Central memory CD4-positive, alpha-beta T cell (primary cell): ENCODE data around the gene CLEC12A.
A peak's percentile ranks its signal among the peaks of the same experiment; 100 is the strongest.
"Not testable (repeated sequence)": the region's sequence is repeated elsewhere in the genome, so short reads cannot be mapped to it uniquely, and the experiment has no call there.

Experiments used
- DNase-seq: peaks from one replicate; pipeline ENCODE4 v3.0.0; 2022
- total RNA-seq, 3 experiments: gene quantifications; one replicate each; lab custom pipeline; 2026; lab: John Stamatoyannopoulos, UW

The CLEC12A gene
- total RNA-seq = 0 to 0.19 (median 0) reads per million in 3 experiments

GRCh38 chr12:9971181-9971580 lies at the start of gene CLEC12A:
CLEC12A (plus strand) TSS chr12:9971409; CDS start chr12:9971597, 188 bp downstream.
- DNase-seq = no peak

GRCh38 chr12:9922429-9922828 lies 48.8 kb upstream of the CLEC12A start:
- no peak for DNase-seq

- peak; percentile 36 for DNase-seq
These were observed 45.4 kb upstream of the CLEC12A start for GRCh38 chr12:9925705-9926393.

- no peak for DNase-seq
These were observed 44.3 kb upstream of the CLEC12A start for GRCh38 chr12:9926876-9927275.

GRCh38 chr12:9928607-9929006 lies 42.6 kb upstream of the CLEC12A start:
- DNase-seq = no peak

GRCh38 chr12:9931245-9931644 lies 40.0 kb upstream of the CLEC12A start:
- no peak for DNase-seq

GRCh38 chr12:9932270-9932669 lies 38.9 kb upstream of the CLEC12A start, which contains the start of gene CLEC2A:
CLEC2A (minus strand) TSS chr12:9932370; CDS start chr12:9932329, 41 bp downstream.
- DNase-seq = no peak

GRCh38 chr12:9933958-9934357 lies 37.3 kb upstream of the CLEC12A start:
- no peak for DNase-seq

GRCh38 chr12:9935026-9935425 lies 36.2 kb upstream of the CLEC12A start:
- no peak for DNase-seq

GRCh38 chr12:9936591-9936990 lies 34.6 kb upstream of the CLEC12A start:
- no peak for DNase-seq

- DNase-seq = no peak
These were observed 30.8 kb upstream of the CLEC12A start for GRCh38 chr12:9940375-9940774.

- DNase-seq = no peak
These were observed 29.4 kb upstream of the CLEC12A start for GRCh38 chr12:9941838-9942237.

GRCh38 chr12:9943240-9943639 lies 28.0 kb upstream of the CLEC12A start:
- no peak for DNase-seq

GRCh38 chr12:9944391-9944790 lies 26.8 kb upstream of the CLEC12A start:
- DNase-seq = no peak

GRCh38 chr12:9947674-9948073 lies 23.5 kb upstream of the CLEC12A start:
- no peak for DNase-seq

- DNase-seq = no peak
These were observed 22.5 kb upstream of the CLEC12A start for GRCh38 chr12:9948606-9949296.

- DNase-seq = peak; percentile 45
These were observed 20.1 kb upstream of the CLEC12A start for GRCh38 chr12:9951026-9951675.

GRCh38 chr12:9952954-9953729 lies 18.1 kb upstream of the CLEC12A start:
- DNase-seq = not testable (repeated sequence)

- peak; percentile 16 for DNase-seq
These were observed 13.4 kb upstream of the CLEC12A start for GRCh38 chr12:9957834-9958233.

GRCh38 chr12:9960590-9960989 lies 10.6 kb upstream of the CLEC12A start:
- DNase-seq = no peak

GRCh38 chr12:9961106-9961505 lies 10.1 kb upstream of the CLEC12A start:
- DNase-seq = no peak

GRCh38 chr12:9961901-9962300 lies 9.3 kb upstream of the CLEC12A start:
- DNase-seq = no peak

- DNase-seq = no peak
These were observed 1.5 kb upstream of the CLEC12A start for GRCh38 chr12:9969673-9970072.
